ENCODE data around the gene VAMP1.

VAMP1 gene

GRCh38 chr12:6457220-6457945, 13.1 kb downstream of the VAMP1 start:
- DNase-seq (ENCODE audit: low spot score) (no peak), ATAC-seq (ENCODE audit: low read depth) (no peak)
- H3K27me3 ChIP-seq (ENCODE audit: insufficient read depth, poor library complexity, severe bottlenecking) = no peaks in the 10 kb centered on the region
- H3K9me3 ChIP-seq (ENCODE audit: severe bottlenecking) = no peaks in the 10 kb centered on the region
- no peak overlapping the region for H3K27ac ChIP-seq (ENCODE audit: poor library complexity, severe bottlenecking)
- no peak for TF ChIP-seq CTCF (IDR thresholded peaks at IDR 0.05; ENCODE audit: poor library complexity, severe bottlenecking)
- no peak overlapping the region for H3K4me3 ChIP-seq (ENCODE audit: severe bottlenecking)
- peaks cover 21% of the 10 kb centered on the region; the same call in 1 of the 2 replicates for H3K36me3 ChIP-seq (ENCODE audit: low read depth)
- H3K4me1 ChIP-seq (ENCODE audit: insufficient read depth, poor library complexity, severe bottlenecking) = no peaks in the 10 kb centered on the region

- Histone ChIP-seq H3K9me3 (ENCODE audit: severe bottlenecking) (no peaks in the 10 kb centered on the region), H3K4me3 (ENCODE audit: severe bottlenecking) (no peak overlapping the region), H3K4me1 (ENCODE audit: insufficient read depth, poor library complexity, severe bottlenecking) (peaks cover 4% of the 10 kb centered on the region), H3K27me3 (ENCODE audit: insufficient read depth, poor library complexity, severe bottlenecking) (no peaks in the 10 kb centered on the region), H3K36me3 (ENCODE audit: low read depth) (no peaks in the 10 kb centered on the region), H3K27ac (ENCODE audit: poor library complexity, severe bottlenecking) (peak overlapping the region; percentile 68)
- no peak for ATAC-seq (ENCODE audit: low read depth)
- peak; percentile 46 for DNase-seq (ENCODE audit: low spot score)
- no peak for TF ChIP-seq CTCF (IDR thresholded peaks at IDR 0.05; ENCODE audit: poor library complexity, severe bottlenecking)
Observed at GRCh38 chr12:6452944-6453630, 17.4 kb downstream of the VAMP1 start.

- no peaks in the 10 kb centered on the region for H3K9me3 ChIP-seq (ENCODE audit: severe bottlenecking)
- H3K4me1 ChIP-seq (ENCODE audit: insufficient read depth, poor library complexity, severe bottlenecking) = peaks cover 4% of the 10 kb centered on the region
- peak overlapping the region; percentile 68 for H3K27ac ChIP-seq (ENCODE audit: poor library complexity, severe bottlenecking)
- H3K27me3 ChIP-seq (ENCODE audit: insufficient read depth, poor library complexity, severe bottlenecking) = no peaks in the 10 kb centered on the region
- H3K4me3 ChIP-seq (ENCODE audit: severe bottlenecking) = peak overlapping the region; percentile 41
- TF ChIP-seq CTCF (IDR thresholded peaks at IDR 0.05; ENCODE audit: poor library complexity, severe bottlenecking) = no peak
- no peaks in the 10 kb centered on the region for H3K36me3 ChIP-seq (ENCODE audit: low read depth)
- DNase-seq (ENCODE audit: low spot score) (peak; percentile 41), ATAC-seq (ENCODE audit: low read depth) (peak; percentile 44)
Observed at GRCh38 chr12:6452245-6452943, 18.1 kb downstream of the VAMP1 start.

GRCh38 chr12:6451348-6452244, 18.9 kb downstream of the VAMP1 start, which contains the start of gene TAPBPL:
Gene TAPBPL (plus strand): TSS chr12:6452042. CDS start chr12:6452249, 207 bp downstream.
- H3K9me3 ChIP-seq (ENCODE audit: severe bottlenecking) = no peaks in the 10 kb centered on the region
- H3K27ac ChIP-seq (ENCODE audit: poor library complexity, severe bottlenecking) = peak within 1 kb of the TSS; percentile 68
- DNase-seq (ENCODE audit: low spot score) = peak; percentile 59
- no peaks in the 10 kb centered on the region for H3K36me3 ChIP-seq (ENCODE audit: low read depth)
- TF ChIP-seq CTCF (IDR thresholded peaks at IDR 0.05; ENCODE audit: poor library complexity, severe bottlenecking) = no peak
- peak; percentile 80 for ATAC-seq (ENCODE audit: low read depth)
- H3K27me3 ChIP-seq (ENCODE audit: insufficient read depth, poor library complexity, severe bottlenecking) = no peaks in the 10 kb centered on the region
- H3K4me3 ChIP-seq (ENCODE audit: severe bottlenecking) = peak within 1 kb of the TSS; percentile 41
- peaks cover 4% of the 10 kb centered on the region for H3K4me1 ChIP-seq (ENCODE audit: insufficient read depth, poor library complexity, severe bottlenecking)
